LHCN-M2 (cell line): Measurements from ENCODE around the gene CBX4. TPM values are rescaled to one million over a fixed set of nuclear protein-coding genes. Genes with fewer than 3 reads are reported as not detected.

Experiments used
- DNase-seq: peaks from one replicate; pipeline ENCODE4 v3.0.0-alpha.2; 2012; ENCODE audit warnings: low read depth
- total RNA-seq: library from RNA; depleted of rRNA; stranded (reverse); fragments of >200 nt; gene quantifications from 2 replicates; pipeline ENCODE4 v1.2.3, GENCODE V29; 2014

The CBX4 gene
- total RNA-seq, 1 experiment from 2014 or later: 18.1 TPM

DNA sequence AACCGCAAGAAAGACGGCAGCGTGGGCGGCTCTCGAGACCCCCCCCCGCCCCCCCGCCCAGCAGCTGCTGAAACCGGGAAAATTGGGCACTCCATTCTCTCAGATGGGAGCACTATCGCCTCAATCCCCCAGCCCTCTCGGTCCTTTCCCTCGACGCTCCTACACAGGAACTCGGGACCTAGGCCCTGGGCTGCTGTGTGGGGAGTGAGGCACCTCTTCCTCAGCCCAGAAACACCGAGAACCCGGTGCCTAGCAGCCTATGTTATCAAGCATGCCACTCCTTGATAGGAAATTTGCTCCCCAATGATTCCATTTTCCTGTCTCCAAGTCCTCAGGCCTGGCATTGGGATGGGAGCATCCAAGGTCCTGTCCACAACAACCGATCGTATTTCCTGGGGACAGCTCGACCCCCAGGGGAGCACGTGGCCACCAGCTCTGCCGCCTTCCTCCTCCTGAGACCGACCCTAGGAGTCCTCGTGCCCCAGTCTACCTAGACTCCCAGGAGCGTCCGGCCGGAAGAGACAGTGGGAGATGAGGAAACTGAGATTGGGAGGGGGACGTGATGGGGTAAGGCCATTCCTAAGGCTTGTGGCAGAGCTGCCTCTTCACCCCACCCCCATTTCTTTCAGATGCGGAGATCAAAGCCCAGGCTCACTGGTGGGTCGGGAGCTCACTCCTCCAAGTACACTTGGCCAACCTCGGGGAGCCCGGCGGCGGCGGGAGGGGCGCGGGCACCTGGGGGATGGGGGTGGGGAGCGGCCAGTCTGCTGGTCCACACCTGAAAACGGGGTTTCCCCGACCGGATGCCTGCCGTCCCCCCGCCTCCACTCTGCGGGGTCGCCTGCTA, 24.9 kb downstream of the CBX4 start:
- no peak for DNase-seq

DNA sequence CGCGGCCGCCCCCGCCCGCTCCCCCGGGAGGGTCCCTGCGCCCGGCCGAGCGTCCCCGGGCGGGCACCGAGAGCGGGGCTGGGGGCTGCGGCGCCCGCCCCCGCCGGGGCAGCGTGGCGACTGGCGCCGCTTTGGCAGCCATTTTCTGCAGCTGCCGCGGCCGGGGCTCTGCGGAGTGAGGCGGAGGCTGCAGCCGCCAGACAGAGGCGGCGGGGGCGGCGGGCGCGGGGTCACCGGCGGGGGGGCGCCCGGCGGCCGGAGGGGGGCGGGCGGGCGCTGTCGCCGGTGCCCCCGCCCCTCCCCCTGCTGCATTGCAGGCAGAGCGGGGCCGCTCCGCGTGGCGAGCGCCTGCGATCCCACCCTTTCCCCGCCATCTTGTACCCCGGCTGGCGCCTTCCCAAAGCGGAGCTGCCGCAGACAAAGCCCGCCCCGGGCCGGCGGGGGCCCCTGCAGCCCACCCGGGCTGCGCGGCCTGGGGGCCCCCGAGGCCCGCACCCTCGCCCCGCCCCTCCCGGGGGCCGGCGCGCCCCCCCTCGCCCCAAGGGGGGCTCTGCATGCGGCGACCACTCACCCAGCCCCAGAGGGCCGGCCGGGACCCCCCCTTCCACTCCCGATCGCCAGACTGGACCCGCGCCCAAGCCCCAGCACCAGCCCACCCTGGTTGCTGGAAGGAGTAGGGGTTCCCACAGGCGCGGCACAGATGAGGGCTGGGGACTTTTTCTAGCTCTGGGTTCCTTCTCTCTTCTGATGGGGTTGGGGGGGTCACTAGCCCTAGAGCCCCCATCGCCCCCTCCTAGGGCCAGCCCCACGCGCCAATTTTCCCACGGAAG, 25.7 kb downstream of the CBX4 start:
- DNase-seq: no peak

DNA sequence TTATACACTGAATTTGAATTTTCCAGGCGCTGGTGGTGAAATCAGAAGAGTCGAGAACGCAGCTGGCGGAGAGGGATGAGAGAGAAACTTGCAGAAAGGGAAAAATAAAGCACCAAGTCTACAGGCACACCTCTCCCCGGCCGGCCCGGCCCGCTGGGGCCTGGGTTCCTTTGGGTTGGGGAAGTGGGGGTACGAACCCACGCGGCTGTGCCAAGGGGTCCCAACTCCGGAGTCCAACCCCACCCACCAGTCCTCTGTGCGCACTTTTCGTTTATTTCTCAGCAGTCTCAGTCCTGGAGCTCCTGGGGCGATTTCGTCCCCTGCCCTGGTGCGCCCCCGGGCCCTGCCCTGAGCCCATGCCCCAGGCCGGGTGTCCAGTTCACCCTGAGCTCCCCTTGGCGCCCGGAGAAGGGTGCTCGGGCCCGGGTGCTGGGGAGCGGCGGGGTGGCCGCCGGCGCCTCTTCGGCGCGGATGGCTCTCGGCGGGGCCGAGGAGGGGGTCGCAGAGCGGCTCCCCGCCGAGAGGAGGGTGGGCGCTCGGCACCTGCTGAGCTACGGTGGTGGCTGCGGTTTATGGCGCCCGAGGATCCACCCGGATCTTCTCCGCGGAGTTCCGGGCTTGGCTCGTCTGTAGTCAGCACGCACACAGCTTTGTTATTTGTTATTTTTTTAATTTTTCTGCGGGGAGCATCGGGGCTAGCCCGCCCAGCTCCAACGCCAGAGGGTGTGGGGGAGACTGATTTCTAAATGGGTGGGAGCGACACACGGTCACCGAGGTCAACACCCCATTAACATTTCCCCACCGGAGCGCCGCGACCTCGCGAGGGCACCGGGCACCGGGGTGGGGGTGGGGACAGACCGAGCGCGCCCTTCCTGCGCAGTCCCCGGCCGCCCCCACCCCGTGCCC, 26.6 kb downstream of the CBX4 start:
- no peak for DNase-seq

DNA sequence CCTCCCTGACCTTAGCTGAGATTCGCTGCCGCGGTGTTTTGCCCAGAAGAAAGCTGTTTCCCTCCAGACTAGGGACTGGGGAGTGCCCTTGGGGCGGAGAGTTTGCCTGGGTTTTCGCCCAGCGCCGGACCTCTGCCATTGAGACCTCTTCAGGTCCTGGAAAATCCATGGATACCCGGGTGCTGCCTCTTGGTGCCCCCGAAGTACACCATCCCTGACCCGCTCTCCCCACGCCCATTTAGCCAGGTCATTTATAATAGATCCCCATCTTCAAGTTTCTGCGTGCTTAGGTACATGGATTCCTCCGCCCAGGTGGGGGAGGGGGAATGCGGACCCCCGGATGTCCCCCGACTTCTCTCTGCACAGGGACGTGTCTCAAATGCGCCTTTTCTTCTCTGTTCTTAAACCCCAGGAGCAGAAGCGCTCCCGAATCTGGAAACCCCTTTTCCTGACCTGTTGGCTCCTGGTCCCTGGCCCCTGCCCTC, 27.3 kb downstream of the CBX4 start:
- DNase-seq: no peak

GRCh38 chr17:79811011-79811867, 28.0 kb downstream of the CBX4 start:
- peak; percentile 30 for DNase-seq

- DNase-seq: peak; percentile 40
Measured at GRCh38 chr17:79810130-79811010, 28.9 kb downstream of the CBX4 start.

- DNase-seq: no peak
Measured at GRCh38 chr17:79809530-79810129, 29.6 kb downstream of the CBX4 start.

- DNase-seq: no peak
Measured at GRCh38 chr17:79808763-79809529, 30.3 kb downstream of the CBX4 start.

- no peak for DNase-seq
Measured at GRCh38 chr17:79806863-79807720, 32.1 kb downstream of the CBX4 start.

GRCh38 chr17:79806446-79806760, 32.8 kb downstream of the CBX4 start:
- DNase-seq: no peak

- DNase-seq: no peak
Measured at GRCh38 chr17:79804856-79805696, 34.2 kb downstream of the CBX4 start.

- DNase-seq: no peak
Measured at GRCh38 chr17:79803997-79804855, 35.0 kb downstream of the CBX4 start.

GRCh38 chr17:79803421-79803996, 35.7 kb downstream of the CBX4 start:
- DNase-seq: no peak

DNA sequence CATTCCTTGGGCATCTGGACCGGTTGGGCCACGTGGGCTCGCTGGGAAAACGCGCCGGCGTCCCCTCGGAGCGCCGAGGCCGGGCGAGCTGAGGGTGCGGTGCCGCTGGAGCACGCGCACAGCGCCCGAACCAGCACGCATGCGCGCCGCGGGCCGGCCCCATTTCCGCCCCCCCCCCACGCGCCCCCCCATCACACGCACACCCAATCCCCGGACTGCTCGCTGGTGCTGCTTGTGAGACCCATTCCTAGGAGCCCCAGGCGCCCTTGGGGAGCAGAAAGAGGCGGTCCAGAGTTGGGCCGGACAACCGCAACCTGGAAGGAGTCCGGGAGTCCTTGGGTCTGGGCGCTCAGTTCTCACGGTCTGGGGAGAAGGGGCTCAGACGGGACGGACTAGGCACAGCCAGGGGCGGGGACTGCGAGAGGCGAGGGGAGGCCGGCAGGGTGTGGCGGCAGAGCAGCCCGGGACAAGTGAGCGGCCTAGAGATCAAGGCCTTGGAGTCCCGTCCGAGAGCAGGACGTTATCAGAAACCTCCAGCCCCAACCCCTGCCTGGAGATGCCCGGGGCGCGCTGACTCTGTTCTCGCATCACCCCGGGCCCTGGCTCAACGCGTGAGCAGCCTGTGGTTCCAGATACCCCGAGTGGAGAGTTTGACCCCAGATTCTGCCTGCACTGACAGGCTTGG, 36.4 kb downstream of the CBX4 start:
- DNase-seq: no peak
